ENCODE results near the gene TGM5.

DNA sequence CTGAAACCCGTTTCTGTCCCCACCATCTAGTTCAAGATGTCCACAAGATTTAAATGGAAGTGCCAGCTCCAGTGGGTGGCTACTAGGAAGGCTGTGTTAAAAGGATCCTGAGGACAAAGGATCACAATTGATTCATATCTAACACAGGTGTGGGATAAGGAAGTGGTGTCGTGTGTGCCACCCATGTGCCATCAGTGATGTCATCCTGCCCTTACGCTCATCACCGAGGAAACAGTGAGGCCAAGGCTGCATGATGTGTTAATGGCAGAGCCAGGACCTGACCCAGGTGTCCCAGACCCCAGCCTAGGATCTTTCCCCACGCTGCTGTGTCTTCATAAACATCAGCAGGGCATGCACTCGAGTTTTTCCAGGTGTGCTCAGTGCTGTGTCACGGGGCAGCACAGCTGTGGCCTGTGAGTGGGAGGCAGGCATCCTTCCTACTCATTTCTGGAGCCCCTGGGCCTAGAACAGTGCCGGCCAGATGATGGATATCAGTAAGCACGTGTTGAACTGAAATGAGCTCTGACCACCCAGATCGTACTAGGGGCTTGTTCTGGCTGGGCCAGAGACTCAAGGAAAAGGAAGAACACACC, 10.6 kb upstream of the TGM5 start:
- no peak for TF ChIP-seq POLR2AphosphoS5 (IDR thresholded peaks at IDR 0.05)
- TF ChIP-seq, protein P1, sequence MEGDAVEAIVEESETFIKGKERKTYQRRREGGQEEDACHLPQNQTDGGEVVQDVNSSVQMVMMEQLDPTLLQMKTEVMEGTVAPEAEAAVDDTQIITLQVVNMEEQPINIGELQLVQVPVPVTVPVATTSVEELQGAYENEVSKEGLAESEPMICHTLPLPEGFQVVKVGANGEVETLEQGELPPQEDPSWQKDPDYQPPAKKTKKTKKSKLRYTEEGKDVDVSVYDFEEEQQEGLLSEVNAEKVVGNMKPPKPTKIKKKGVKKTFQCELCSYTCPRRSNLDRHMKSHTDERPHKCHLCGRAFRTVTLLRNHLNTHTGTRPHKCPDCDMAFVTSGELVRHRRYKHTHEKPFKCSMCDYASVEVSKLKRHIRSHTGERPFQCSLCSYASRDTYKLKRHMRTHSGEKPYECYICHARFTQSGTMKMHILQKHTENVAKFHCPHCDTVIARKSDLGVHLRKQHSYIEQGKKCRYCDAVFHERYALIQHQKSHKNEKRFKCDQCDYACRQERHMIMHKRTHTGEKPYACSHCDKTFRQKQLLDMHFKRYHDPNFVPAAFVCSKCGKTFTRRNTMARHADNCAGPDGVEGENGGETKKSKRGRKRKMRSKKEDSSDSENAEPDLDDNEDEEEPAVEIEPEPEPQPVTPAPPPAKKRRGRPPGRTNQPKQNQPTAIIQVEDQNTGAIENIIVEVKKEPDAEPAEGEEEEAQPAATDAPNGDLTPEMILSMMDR (IDR thresholded peaks at IDR 0.05): no peak
- no peak for TF ChIP-seq POLR2A (IDR thresholded peaks at IDR 0.05)
- TF ChIP-seq EP300 (IDR thresholded peaks at IDR 0.05): no peak
